Measurements from ENCODE around the gene MBOAT7.
A peak's percentile ranks its signal among the peaks of the same experiment; 100 is the strongest.
"Not testable (repeated sequence)": the region's sequence is repeated elsewhere in the genome, so short reads cannot be mapped to it uniquely, and the experiment has no call there.

MBOAT7 gene

GRCh38 chr19:54189145-54189734, at the start of gene MBOAT7:
Gene MBOAT7 (minus strand): TSS chr19:54189580. CDS start chr19:54188508, 1,072 bp downstream.
- DNase-seq, result no peak

- DNase-seq, result no peak
Observed at GRCh38 chr19:54233941-54234340, 44.6 kb upstream of the MBOAT7 start.

- peak; percentile 73 for DNase-seq
Observed at GRCh38 chr19:54231077-54231931, 41.9 kb upstream of the MBOAT7 start.

- no peak for DNase-seq
Observed at GRCh38 chr19:54230031-54230430, 40.7 kb upstream of the MBOAT7 start.

- DNase-seq, result no peak
Observed at GRCh38 chr19:54229146-54229545, 39.8 kb upstream of the MBOAT7 start.

GRCh38 chr19:54224619-54225018, 35.2 kb upstream of the MBOAT7 start:
- DNase-seq, result not testable (repeated sequence)

GRCh38 chr19:54223937-54224281, 34.5 kb upstream of the MBOAT7 start:
- DNase-seq, result not testable (repeated sequence)

- not testable (repeated sequence) for DNase-seq
Observed at GRCh38 chr19:54223277-54223936, 34.0 kb upstream of the MBOAT7 start.

- DNase-seq, result not testable (repeated sequence)
Observed at GRCh38 chr19:54222474-54223276, 33.3 kb upstream of the MBOAT7 start, which contains the start of gene LILRB3. Gene LILRB3 (minus strand): TSS chr19:54223007. CDS start chr19:54222976, 31 bp downstream.

- DNase-seq, result not testable (repeated sequence)
Observed at GRCh38 chr19:54221947-54222346, 32.6 kb upstream of the MBOAT7 start.

GRCh38 chr19:54219702-54220101, 30.3 kb upstream of the MBOAT7 start:
- DNase-seq, result not testable (repeated sequence)

- no peak for DNase-seq
Observed at GRCh38 chr19:54218960-54219661, 29.7 kb upstream of the MBOAT7 start.

GRCh38 chr19:54218259-54218658, 28.9 kb upstream of the MBOAT7 start:
- no peak for DNase-seq

GRCh38 chr19:54217517-54218247, 28.3 kb upstream of the MBOAT7 start:
- not testable (repeated sequence) for DNase-seq

- no peak for DNase-seq
Observed at GRCh38 chr19:54216869-54217268, 27.5 kb upstream of the MBOAT7 start.

GRCh38 chr19:54214734-54215133, 25.4 kb upstream of the MBOAT7 start:
- not testable (repeated sequence) for DNase-seq

GRCh38 chr19:54214217-54214616, 24.8 kb upstream of the MBOAT7 start:
- DNase-seq, result not testable (repeated sequence)

- DNase-seq, result no peak
Observed at GRCh38 chr19:54211235-54211634, 21.9 kb upstream of the MBOAT7 start.

- peak; percentile 94 for DNase-seq
Observed at GRCh38 chr19:54209811-54210494, 20.6 kb upstream of the MBOAT7 start.

- no peak for DNase-seq
Observed at GRCh38 chr19:54209058-54209810, 19.9 kb upstream of the MBOAT7 start.
